ENCODE measurements around the gene TUBA1C. TPM values are rescaled to one million over a fixed set of nuclear protein-coding genes. Genes with fewer than 3 reads are reported as not detected.

TUBA1C gene
- total RNA-seq, 1 experiment from 2014 or later: 540 TPM

GRCh38 chr12:49263400-49263763 lies 1.5 kb upstream of the TUBA1C start (continued):
- TF ChIP-seq ZSCAN18 (CRISPR knock-in tag; IDR thresholded peaks at IDR 0.05) (no peak), NR1H2 (CRISPR knock-in tag; IDR thresholded peaks at IDR 0.05) (no peak), HMGA2 (CRISPR knock-in tag; IDR thresholded peaks at IDR 0.05) (no peak), CREM (CRISPR knock-in tag; IDR thresholded peaks at IDR 0.05) (no peak), ZNF232 (CRISPR knock-in tag; IDR thresholded peaks at IDR 0.05) (no peak), NR2C2 (CRISPR knock-in tag; IDR thresholded peaks at IDR 0.05) (no peak), USF2 (CRISPR knock-in tag; IDR thresholded peaks at IDR 0.05) (no peak)

GRCh38 chr12:49264466-49264872 lies 413 bp upstream of the TUBA1C start:
- Mint-ChIP-seq H3K27me3 (ENCODE audit: low read depth) (no peaks in the 10 kb centered on the region; the same call in 1 of the 2 replicates), H3K36me3 (peaks cover 29% of the 10 kb centered on the region), H3K9me3 (no peaks in the 10 kb centered on the region; the same call in 1 of the 2 replicates), H3K27ac (no peak overlapping the region), H3K4me1 (peaks cover 31% of the 10 kb centered on the region), H3K4me3 (peak overlapping the region; percentile 95)
- ATAC-seq (peak; percentile 60), DNase-seq (ENCODE audit: low spot score) (no peak)
- ChIA-PET POLR2A (interaction anchor here (0.6 to 1.4 kb wide), 3 partner anchors 14 to 30 kb away, joined by 3 to 4 read pairs (median 3); partner anchors contain the start of gene PRPH), CTCF (interaction anchor here (0.6 to 1.4 kb wide), 9 partner anchors 29 to 847 kb away, joined by 3 to 5 read pairs (median 3); partner anchors contain the start of genes DDX23 and PRPH)
- TF ChIP-seq MXD4 (CRISPR knock-in tag; IDR thresholded peaks at IDR 0.05; ENCODE audit: borderline replicate concordance): no peak
- no peak for TF ChIP-seq SMAD4 (CRISPR knock-in tag; IDR thresholded peaks at IDR 0.05)
- no peak for TF ChIP-seq ATF2 (CRISPR knock-in tag; IDR thresholded peaks at IDR 0.05; ENCODE audit: borderline replicate concordance, low read depth)
- TF ChIP-seq ZNF121 (CRISPR knock-in tag; IDR thresholded peaks at IDR 0.05): peak; percentile 72; the same call in 1 of the 2 replicates
- TF ChIP-seq ZBTB43 (CRISPR knock-in tag; IDR thresholded peaks at IDR 0.05): no peak
- TF ChIP-seq ZNF317 (CRISPR knock-in tag; IDR thresholded peaks at IDR 0.05; ENCODE audit: borderline replicate concordance, low read depth): no peak
- no peak for TF ChIP-seq ATF3 (CRISPR knock-in tag; conservative IDR thresholded peaks at IDR 0.05)
- peak; percentile 100 for TF ChIP-seq ZNF263 (CRISPR knock-in tag; IDR thresholded peaks at IDR 0.05; ENCODE audit: low read depth)
- no peak for TF ChIP-seq CREM (CRISPR knock-in tag; IDR thresholded peaks at IDR 0.05)
- TF ChIP-seq TP53 (CRISPR knock-in tag; IDR thresholded peaks at IDR 0.05): peak; percentile 24; the same call in 1 of the 2 replicates
- TF ChIP-seq SP1 (CRISPR knock-in tag; conservative IDR thresholded peaks at IDR 0.05): no peak
- TF ChIP-seq CREB1 (CRISPR knock-in tag; IDR thresholded peaks at IDR 0.05): no peak
- TF ChIP-seq SOX15 (CRISPR knock-in tag; IDR thresholded peaks at IDR 0.05): no peak
- TF ChIP-seq FOXP4 (CRISPR knock-in tag; IDR thresholded peaks at IDR 0.05): peak; percentile 45; the same call in 1 of the 2 replicates
- no peak for TF ChIP-seq USF2 (CRISPR knock-in tag; IDR thresholded peaks at IDR 0.05)
- no peak for TF ChIP-seq CTCF (IDR thresholded peaks at IDR 0.05)
- no peak; the same call in 1 of the 2 replicates for TF ChIP-seq ELF4 (CRISPR knock-in tag; IDR thresholded peaks at IDR 0.05; ENCODE audit: low read depth)
- no peak for TF ChIP-seq RORB (CRISPR knock-in tag; IDR thresholded peaks at IDR 0.05)
- 0 out of 2 replicates have a peak, but pooled peaks have one; percentile 13 for TF ChIP-seq TEAD1 (CRISPR knock-in tag; IDR thresholded peaks at IDR 0.05)
- no peak for TF ChIP-seq ZBTB21 (CRISPR knock-in tag; IDR thresholded peaks at IDR 0.05; ENCODE audit: borderline replicate concordance)
- no peak for TF ChIP-seq GTF2I (CRISPR knock-in tag; conservative IDR thresholded peaks at IDR 0.05)

Data from WTC11 (cell line).